ENCODE measurements around the gene ADD2.

DNA sequence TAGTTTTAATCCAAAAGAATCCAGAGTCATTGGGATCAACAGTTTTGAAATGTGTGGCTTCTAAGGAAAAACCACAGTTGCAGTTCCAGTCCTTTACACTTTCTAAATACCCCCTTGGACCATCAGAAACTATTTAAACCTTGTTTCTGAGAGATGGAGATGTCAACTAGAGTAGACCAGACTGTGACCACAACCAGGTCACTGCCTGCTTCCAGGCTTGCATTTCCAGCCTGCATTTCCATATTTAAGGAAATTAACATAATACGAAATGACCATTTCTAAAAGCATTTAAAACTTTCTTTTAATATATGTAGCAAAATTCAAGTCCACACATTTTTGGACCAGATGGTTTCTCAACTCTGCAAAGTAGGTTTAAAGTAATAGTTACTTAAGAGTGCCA is 38.4 kb downstream of the ADD2 start:
- TF ChIP-seq, protein P1, sequence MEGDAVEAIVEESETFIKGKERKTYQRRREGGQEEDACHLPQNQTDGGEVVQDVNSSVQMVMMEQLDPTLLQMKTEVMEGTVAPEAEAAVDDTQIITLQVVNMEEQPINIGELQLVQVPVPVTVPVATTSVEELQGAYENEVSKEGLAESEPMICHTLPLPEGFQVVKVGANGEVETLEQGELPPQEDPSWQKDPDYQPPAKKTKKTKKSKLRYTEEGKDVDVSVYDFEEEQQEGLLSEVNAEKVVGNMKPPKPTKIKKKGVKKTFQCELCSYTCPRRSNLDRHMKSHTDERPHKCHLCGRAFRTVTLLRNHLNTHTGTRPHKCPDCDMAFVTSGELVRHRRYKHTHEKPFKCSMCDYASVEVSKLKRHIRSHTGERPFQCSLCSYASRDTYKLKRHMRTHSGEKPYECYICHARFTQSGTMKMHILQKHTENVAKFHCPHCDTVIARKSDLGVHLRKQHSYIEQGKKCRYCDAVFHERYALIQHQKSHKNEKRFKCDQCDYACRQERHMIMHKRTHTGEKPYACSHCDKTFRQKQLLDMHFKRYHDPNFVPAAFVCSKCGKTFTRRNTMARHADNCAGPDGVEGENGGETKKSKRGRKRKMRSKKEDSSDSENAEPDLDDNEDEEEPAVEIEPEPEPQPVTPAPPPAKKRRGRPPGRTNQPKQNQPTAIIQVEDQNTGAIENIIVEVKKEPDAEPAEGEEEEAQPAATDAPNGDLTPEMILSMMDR (IDR thresholded peaks at IDR 0.05) = no peak
- no peak for TF ChIP-seq POLR2AphosphoS5 (IDR thresholded peaks at IDR 0.05; ENCODE audit: insufficient read depth in 1 of 2, low read depth in 1 of 2)
- no peak for TF ChIP-seq POLR2A (IDR thresholded peaks at IDR 0.05)
